Sciatic nerve (tissue), 2 donors: ENCODE measurements around the gene TNRC6C. TPM values are rescaled to one million over a fixed set of nuclear protein-coding genes. Genes with fewer than 3 reads are reported as not detected.
"Not testable (repeated sequence)": the region's sequence is repeated elsewhere in the genome, so short reads cannot be mapped to it uniquely, and the experiment has no call there.

ENCODE experiments used
- ATAC-seq: fragments of 200-7000 bp; cut with Tn5 transposase; one replicate; pipeline ENCODE4 v1.9.1; 2020; ENCODE audit warnings: mild to moderate bottlenecking, moderate library complexity
- DNase-seq: peaks from one replicate; pipeline ENCODE4 v3.0.0-alpha.2; 2020; ENCODE audit warnings: low spot score
- intact Hi-C: fragments of 100-400 bp; cut with DNase I; formaldehyde crosslinking; loops from one replicate; pipeline ENCODE4 v1.14.2; 2022
- total RNA-seq: library from RNA; stranded (reverse); fragmentation: NEBNext Ultra II Directional; extraction: Animal tissue kit (Norgen Biotek cat#: 25700); gene quantifications from one replicate; pipeline ENCODE4 v1.2.1, GENCODE V29; 2021
- donor health status: DM: no; HTN: no; CAD: no.
- donor health status: DM: no; HTN: no; CAD: no.

TNRC6C gene
- total RNA-seq, 1 donor from 2014 or later: 69.3 TPM

- ATAC-seq: no peak
- intact Hi-C loops: loop anchor here (5.0 kb wide), 2 partner anchors 63 to 138 kb away; no protein-coding TSS in a partner anchor
- DNase-seq: peak; percentile 48
These were observed 155.6 kb downstream of the TNRC6C start for GRCh38 chr17:78113804-78114785.

GRCh38 chr17:78114831-78115723, 156.6 kb downstream of the TNRC6C start:
- DNase-seq (peak; percentile 58), ATAC-seq (peak; percentile 18)
- intact Hi-C loops: loop anchor here (5.0 kb wide), 2 partner anchors 62 to 137 kb away; no protein-coding TSS in a partner anchor

GRCh38 chr17:78115803-78116202, 157.3 kb downstream of the TNRC6C start:
- ATAC-seq, DNase-seq, intact Hi-C loops: not testable (repeated sequence)

GRCh38 chr17:78116411-78116810, 157.9 kb downstream of the TNRC6C start:
- intact Hi-C loops: no loop called here
- ATAC-seq (no peak), DNase-seq (no peak)

DNA sequence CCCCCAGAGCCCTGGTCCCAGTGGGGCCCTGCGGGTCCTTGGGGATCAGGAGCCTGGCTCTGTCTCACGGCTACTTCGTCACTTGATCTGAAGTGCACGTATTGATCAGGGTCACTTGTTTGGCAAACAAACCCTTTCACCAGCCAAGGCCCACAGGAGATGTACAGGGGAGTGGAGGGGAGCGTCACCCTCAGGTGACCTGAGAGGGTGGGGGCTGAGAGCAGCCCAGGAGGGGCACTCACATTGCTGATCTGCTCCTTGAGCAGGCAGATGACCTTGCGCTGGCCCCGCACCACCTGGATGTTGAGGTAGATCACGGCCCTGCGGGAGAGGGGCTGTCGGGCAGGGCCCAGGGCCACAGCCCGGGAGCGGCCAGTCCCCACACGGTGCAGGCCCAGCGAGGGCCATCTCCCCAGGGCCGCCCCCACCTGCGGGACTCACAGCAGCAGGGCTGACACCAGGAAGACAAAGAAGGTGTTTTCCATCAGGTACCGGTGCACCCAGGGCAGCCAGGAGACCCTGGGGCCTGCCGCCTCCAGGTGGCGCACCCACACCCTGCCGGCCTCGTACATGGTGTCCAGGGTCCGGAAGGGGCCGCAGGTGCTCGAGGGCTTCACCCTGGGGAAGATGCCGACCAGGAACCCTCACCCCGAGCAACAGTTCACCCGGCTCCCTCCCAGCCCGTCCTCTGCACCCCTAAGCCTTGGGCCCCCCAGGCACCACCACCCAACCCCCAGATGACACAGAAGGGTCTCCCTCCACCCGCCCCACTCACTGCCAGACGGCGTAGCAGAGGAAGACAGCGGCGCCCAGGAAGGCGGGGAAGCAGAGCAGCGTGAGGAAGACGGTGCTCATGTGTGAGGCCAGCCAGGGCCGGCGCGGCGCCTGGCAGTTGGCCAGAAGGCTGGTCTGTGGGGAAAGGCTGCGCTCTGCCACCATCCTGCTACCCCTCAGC, 158.8 kb downstream of the TNRC6C start:
- intact Hi-C loops: no loop called here
- DNase-seq (peak; percentile 65), ATAC-seq (no peak)

DNA sequence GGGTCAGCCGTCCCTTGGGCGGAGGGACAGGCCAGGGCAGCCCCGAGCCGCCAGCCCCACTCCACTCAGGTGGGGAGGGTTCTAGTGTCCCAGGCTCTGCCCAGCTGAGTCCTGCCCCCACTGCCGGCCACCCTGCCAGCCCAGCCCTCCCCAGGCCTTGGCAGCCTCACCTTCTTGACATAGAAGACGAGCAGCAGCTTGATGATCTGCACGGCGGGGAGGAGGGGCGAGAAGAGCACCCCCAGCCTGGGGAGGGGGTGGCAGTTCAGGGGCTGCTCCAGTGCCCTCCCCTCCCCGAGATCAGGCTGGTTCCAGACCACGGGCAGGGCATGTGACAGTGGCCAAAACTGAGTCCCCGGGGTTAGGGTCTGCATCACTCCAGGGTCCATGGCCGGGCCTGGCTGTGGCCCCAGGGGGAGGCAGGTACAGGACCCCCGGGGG, 160.3 kb downstream of the TNRC6C start:
- no peak for DNase-seq
- intact Hi-C loops: no loop called here
- no peak for ATAC-seq

DNA sequence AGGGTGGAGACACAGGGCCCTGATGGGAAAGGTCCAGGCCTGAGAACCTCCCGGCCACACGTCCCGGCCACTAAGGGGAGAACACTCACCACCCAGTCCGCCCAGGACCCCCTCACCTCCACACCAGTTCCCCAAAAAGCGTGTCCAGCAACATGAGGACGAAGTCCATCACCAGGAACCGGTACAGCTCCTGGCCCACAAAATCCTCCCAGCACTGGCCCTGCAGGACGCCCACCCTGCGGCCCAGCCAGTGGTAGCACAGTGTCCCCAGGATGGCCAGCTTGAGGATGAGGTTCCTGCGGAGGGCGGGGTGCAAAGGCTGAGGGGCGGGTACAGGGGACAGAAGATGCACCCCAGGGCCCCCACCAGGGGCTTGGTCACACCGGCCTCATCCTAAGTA, 162.0 kb downstream of the TNRC6C start:
- DNase-seq (no peak), ATAC-seq (no peak)
- intact Hi-C loops: loop anchor here (10.0 kb wide), 1 partner anchor 244 kb away; the partner anchor contains the start of gene SOCS3

DNA sequence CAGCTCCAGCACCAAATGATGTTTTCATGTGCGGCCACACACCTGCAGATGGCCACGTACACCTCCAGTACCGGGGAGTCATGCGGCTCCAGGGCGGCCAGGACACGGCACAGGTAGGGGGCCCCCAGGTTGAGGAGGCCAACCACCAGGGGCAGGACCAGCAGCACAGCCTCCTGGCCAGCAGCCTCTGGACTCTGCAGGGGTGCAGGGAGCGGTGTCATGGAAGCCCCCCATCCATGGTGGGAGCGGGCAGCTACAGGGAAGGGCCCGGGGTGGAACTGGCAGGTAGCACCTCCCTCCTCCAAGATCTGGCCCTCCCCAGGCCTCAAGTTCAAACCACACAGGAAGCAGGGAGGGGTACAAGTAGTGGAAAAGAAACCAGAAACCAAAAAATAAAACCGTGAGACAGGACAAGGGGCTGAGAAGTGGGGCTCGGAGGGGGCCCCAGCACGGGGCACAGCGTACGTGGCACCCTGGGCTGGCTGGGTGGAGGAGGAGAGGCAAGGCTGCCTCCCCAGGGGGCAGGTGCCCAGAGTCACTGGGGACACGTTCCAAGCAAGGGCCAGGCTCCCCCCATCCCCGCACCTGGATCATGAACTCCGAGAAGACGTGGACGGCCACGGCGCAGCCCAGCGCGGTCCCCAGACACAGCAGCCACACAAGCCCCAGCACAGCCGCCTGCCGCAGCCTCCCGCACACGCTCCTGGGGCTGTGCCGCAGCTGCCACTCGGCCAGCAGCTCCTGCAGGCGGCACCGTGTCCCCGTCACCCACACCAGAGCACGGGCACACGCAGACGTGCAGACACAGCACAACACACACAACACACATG, 162.7 kb downstream of the TNRC6C start:
- DNase-seq: no peak
- no peak for ATAC-seq
- intact Hi-C loops: loop anchor here (10.0 kb wide), 1 partner anchor 244 kb away; the partner anchor contains the start of gene SOCS3

DNA sequence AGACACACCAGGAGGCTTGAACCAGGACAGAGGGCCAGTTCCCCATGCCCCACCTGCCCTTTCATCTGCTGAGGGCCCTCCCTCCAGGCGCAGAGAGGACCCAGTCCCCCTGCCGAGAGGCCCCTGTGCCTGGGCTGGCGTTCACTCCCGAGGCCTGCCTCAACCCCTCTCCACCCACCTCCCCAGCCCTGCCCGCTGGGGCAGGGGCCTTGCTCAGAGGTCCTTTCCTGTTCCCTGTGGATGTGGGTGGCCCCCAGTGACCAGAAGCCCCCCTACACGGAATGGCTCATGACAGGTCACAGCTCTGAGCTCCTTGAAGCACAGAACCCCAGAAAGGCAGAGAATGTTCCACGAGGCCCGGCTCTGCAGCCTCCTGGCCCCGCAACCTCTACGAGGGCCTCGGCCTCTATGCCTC, 163.3 kb downstream of the TNRC6C start:
- ATAC-seq (no peak), DNase-seq (no peak)
- intact Hi-C loops: loop anchor here (10.0 kb wide), 1 partner anchor 243 kb away; the partner anchor contains the start of gene SOCS3

DNA sequence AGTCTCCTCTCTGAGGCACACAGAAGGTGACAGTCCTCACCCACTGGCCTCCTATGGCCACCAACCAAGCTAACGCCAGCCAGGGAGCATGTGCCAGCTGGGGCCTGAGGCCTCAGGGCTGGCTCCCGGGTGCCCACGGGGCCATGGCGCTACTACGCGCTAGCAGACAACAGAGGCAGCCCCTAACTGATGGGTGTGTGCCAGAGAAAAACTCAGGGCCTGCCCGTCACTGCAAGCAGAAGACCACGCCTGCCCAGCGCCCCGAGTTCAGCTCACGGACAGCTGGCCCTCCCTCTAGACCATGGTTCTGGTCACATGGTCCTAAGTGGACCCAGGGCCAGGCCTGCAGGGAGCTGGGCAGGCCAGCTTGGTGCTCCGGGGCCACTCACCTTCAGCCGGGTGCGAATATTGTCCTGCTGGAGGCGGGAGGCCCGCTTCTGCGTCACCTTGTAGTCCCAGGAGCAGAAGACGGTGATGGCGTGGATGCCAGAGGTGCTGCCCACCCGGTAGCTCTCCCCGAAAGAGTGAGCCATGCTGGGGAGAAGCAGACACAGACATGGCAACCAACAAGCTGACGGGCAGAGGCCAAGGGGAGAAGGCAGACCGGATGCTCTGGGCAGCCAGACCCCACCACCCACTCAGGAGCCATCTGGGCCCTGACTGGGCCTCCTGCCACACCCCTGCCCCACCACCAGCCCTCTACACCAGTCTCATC, 163.9 kb downstream of the TNRC6C start:
- no peak for ATAC-seq
- DNase-seq: no peak
- intact Hi-C loops: loop anchor here (10.0 kb wide), 1 partner anchor 242 kb away; the partner anchor contains the start of gene SOCS3

GRCh38 chr17:78122931-78123249, 164.4 kb downstream of the TNRC6C start:
- intact Hi-C loops: loop anchor here (10.0 kb wide), 1 partner anchor 242 kb away; the partner anchor contains the start of gene SOCS3
- ATAC-seq: no peak
- no peak for DNase-seq

- DNase-seq (no peak), ATAC-seq (no peak)
- intact Hi-C loops: loop anchor here (10.0 kb wide), 1 partner anchor 241 kb away; the partner anchor contains the start of gene SOCS3
These were observed 164.9 kb downstream of the TNRC6C start for GRCh38 chr17:78123258-78123929.

- ATAC-seq: no peak
- intact Hi-C loops: loop anchor here (10.0 kb wide), 1 partner anchor 241 kb away; the partner anchor contains the start of gene SOCS3
- DNase-seq: no peak
These were observed 165.8 kb downstream of the TNRC6C start for GRCh38 chr17:78124081-78124835.

GRCh38 chr17:78124836-78125137, 166.3 kb downstream of the TNRC6C start:
- intact Hi-C loops: loop anchor here (10.0 kb wide), 1 partner anchor 240 kb away; the partner anchor contains the start of gene SOCS3
- DNase-seq (peak; percentile 55), ATAC-seq (no peak)
